Measurements from ENCODE around the gene FOXF2. TPM values are rescaled to one million over a fixed set of nuclear protein-coding genes. Genes with fewer than 3 reads are reported as not detected.

FOXF2 gene
- total RNA-seq, 1 donor from 2014 or later, result not detected

DNA sequence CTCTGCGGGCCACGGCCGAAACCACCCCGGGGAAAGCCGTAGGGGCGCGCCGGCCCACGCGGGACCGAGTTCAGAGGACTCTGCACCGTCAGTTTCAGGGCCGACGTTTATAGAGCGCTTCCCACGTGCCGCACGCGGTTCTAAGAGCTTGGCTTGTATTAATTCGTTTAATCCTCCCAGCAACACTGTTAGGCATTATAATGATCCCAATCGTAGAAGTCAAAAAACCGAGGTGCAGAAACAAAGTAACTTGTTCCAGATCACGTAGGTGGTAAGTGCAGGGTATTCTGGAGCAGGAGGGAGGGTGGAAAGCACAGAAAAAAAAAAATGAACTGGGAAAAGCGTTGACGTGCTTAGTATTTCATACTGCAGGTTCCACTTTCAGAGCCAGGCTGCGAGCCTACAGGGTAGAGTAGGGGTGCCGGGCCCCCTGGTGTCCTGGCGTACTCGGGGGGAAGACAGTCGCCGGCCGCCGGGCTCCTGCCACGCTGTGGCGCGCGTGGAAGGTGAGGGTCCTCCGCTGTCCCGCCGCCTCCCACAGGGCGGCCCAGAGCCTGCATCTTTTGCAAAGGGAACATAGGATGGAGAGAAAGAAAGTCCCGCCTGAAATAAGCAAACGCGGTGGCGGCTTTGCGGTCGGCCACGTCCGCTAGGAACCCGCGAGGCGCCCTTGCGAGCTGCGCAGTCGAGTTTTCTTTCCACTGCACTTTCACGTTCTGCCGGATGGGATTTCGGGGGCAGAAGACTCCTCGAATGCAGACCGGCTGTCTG, 10.2 kb upstream of the FOXF2 start:
- intact Hi-C loops (cut with micrococcal nuclease), result no loop called here

GRCh38 chr6:1379788-1380147, 9.6 kb upstream of the FOXF2 start:
- no peaks in the 10 kb centered on the region for H3K9me3 Mint-ChIP-seq
- ChIA-PET POLR2A (no interaction called here), CTCF (interaction anchor here (1.3 to 1.5 kb wide), 2 partner anchors 17 to 658 kb away, joined by 3 to 7 read pairs; no protein-coding TSS in a partner anchor)
- no peak overlapping the region for H3K27ac Mint-ChIP-seq
- no peaks in the 10 kb centered on the region for H3K36me3 Mint-ChIP-seq (ENCODE audit: low read depth)
- no peak overlapping the region for H3K4me3 Mint-ChIP-seq
- H3K4me1 Mint-ChIP-seq, result peaks cover 33% of the 10 kb centered on the region
- intact Hi-C loops (cut with micrococcal nuclease), result loop anchor here (2.0 to 5.0 kb wide), 4 partner anchors 15 to 987 kb away; partner anchors contain the start of gene IRF4
- H3K27me3 Mint-ChIP-seq, result peaks cover 52% of the 10 kb centered on the region
- TF ChIP-seq, protein P1, sequence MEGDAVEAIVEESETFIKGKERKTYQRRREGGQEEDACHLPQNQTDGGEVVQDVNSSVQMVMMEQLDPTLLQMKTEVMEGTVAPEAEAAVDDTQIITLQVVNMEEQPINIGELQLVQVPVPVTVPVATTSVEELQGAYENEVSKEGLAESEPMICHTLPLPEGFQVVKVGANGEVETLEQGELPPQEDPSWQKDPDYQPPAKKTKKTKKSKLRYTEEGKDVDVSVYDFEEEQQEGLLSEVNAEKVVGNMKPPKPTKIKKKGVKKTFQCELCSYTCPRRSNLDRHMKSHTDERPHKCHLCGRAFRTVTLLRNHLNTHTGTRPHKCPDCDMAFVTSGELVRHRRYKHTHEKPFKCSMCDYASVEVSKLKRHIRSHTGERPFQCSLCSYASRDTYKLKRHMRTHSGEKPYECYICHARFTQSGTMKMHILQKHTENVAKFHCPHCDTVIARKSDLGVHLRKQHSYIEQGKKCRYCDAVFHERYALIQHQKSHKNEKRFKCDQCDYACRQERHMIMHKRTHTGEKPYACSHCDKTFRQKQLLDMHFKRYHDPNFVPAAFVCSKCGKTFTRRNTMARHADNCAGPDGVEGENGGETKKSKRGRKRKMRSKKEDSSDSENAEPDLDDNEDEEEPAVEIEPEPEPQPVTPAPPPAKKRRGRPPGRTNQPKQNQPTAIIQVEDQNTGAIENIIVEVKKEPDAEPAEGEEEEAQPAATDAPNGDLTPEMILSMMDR (IDR thresholded peaks at IDR 0.05), result no peak
- ATAC-seq (ENCODE audit: low read depth) (no peak), DNase-seq (no peak)

More for the DNA sequence above, 10.2 kb upstream of the FOXF2 start:
- Mint-ChIP-seq H3K36me3 (ENCODE audit: low read depth) (no peaks in the 10 kb centered on the region), H3K4me3 (peak overlapping the region; percentile 52), H3K4me1 (peaks cover 33% of the 10 kb centered on the region), H3K9me3 (no peaks in the 10 kb centered on the region), H3K27me3 (peaks cover 58% of the 10 kb centered on the region), H3K27ac (no peak overlapping the region)
- ATAC-seq (ENCODE audit: low read depth) (no peak), DNase-seq (no peak)
- ChIA-PET CTCF (interaction anchor here (1.3 kb wide), 1 partner anchor 18 kb away, joined by 3 read pairs; no protein-coding TSS in a partner anchor), POLR2A (no interaction called here)
- TF ChIP-seq, protein P1 (IDR thresholded peaks at IDR 0.05), result no peak

- DNase-seq, result no peak
- peaks cover 54% of the 10 kb centered on the region for H3K27me3 Mint-ChIP-seq
- intact Hi-C loops (cut with micrococcal nuclease), result loop anchor here (2.0 to 5.0 kb wide), 4 partner anchors 14 to 989 kb away; partner anchors contain the start of gene IRF4
- peaks cover 38% of the 10 kb centered on the region for H3K4me1 Mint-ChIP-seq
- ChIA-PET CTCF (interaction anchor here (0.9 to 1.5 kb wide), 6 partner anchors 14 to 787 kb away, joined by 3 to 8 read pairs (median 4); no protein-coding TSS in a partner anchor), POLR2A (no interaction called here)
- ATAC-seq (ENCODE audit: low read depth), result no peak
- H3K36me3 Mint-ChIP-seq (ENCODE audit: low read depth), result no peaks in the 10 kb centered on the region
- TF ChIP-seq, protein P1 (IDR thresholded peaks at IDR 0.05), result no peak
- H3K27ac Mint-ChIP-seq, result no peak overlapping the region
- no peaks in the 10 kb centered on the region for H3K9me3 Mint-ChIP-seq
- H3K4me3 Mint-ChIP-seq, result peak overlapping the region; percentile 32
Observed at GRCh38 chr6:1380625-1381427, 8.6 kb upstream of the FOXF2 start.

DNA sequence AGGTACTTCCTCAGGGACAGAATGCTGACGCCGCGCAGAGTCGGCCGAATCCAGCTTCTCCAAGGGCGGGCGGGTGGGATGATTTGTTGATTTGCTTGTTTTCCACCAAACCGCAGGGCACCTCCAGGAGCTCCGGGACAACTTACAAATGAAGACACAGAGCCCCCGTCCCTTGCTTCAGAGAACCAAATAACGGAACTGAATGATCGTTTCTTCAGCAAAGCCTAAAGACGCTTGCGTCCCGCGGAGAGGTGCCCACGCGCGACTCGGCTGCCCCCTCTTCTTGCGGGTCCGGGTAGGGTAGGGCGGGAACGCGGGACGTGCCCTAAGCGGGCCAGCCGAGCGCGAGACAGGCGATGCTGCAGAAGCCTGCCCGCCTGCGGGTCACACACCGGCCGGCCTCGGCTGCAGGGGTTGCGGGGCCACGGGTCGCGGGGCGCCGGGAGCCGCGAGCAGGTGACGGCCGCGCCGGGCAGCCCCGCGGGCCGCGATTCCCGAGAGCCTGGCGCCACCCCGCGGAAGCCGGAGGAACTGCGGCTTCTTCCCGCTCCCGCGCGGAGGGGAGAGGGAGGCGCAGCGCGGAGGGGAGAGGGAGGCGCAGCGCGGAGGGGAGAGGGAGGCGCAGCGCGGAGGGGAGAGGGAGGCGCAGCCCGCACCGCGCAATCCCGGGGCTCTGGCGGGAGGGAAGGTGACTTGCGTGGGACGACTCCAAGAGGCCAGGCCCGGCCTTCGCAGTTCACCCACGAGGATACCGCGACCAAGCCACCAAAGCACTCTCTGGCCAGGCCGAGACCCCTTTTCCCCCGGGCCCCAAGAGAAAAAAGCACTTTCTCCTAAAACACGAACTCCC, 7.7 kb upstream of the FOXF2 start:
- Mint-ChIP-seq H3K4me3 (peak overlapping the region; percentile 32), H3K27me3 (peaks cover 55% of the 10 kb centered on the region), H3K4me1 (peaks cover 38% of the 10 kb centered on the region), H3K9me3 (no peaks in the 10 kb centered on the region), H3K36me3 (ENCODE audit: low read depth) (no peaks in the 10 kb centered on the region), H3K27ac (no peak overlapping the region)
- intact Hi-C loops (cut with micrococcal nuclease), result loop anchor here (1.0 to 5.0 kb wide), 6 partner anchors 13 to 989 kb away; partner anchors contain the start of gene IRF4
- TF ChIP-seq, protein P1 (IDR thresholded peaks at IDR 0.05), result no peak
- peak; percentile 64 for DNase-seq
- ChIA-PET POLR2A (no interaction called here), CTCF (interaction anchor here (0.9 to 1.5 kb wide), 6 partner anchors 13 to 788 kb away, joined by 3 to 8 read pairs (median 4); no protein-coding TSS in a partner anchor)
- peak; percentile 57 for ATAC-seq (ENCODE audit: low read depth)

Data from activated B cell treated with CpG ODN at 0.5 μM for 24 hours (primary cell).